ENCODE data around the gene DERL2.

DERL2 gene

DNA sequence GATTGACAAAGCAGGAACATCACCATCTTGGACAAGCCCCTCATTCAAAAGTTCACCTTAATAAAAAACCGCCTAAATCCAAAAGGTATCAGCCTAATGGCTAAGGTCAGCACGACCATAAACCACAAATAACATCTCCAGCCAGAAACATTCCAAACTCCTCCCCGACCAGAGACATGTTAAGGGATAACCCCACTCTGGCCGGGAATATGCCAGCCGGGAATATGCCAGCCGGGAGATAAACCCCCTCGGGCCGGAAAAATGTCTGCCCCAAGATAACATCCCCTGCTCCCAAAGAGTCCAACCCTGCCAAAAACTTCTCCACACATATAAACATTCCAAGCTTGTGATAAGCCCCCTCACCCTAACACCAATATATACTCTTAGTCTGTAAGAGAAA, 18.6 kb downstream of the DERL2 start:
- DNase-seq (ENCODE audit: insufficient read length, low spot score) (no peak), FAIRE-seq (no peak)
- TF ChIP-seq, protein P1, sequence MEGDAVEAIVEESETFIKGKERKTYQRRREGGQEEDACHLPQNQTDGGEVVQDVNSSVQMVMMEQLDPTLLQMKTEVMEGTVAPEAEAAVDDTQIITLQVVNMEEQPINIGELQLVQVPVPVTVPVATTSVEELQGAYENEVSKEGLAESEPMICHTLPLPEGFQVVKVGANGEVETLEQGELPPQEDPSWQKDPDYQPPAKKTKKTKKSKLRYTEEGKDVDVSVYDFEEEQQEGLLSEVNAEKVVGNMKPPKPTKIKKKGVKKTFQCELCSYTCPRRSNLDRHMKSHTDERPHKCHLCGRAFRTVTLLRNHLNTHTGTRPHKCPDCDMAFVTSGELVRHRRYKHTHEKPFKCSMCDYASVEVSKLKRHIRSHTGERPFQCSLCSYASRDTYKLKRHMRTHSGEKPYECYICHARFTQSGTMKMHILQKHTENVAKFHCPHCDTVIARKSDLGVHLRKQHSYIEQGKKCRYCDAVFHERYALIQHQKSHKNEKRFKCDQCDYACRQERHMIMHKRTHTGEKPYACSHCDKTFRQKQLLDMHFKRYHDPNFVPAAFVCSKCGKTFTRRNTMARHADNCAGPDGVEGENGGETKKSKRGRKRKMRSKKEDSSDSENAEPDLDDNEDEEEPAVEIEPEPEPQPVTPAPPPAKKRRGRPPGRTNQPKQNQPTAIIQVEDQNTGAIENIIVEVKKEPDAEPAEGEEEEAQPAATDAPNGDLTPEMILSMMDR (IDR thresholded peaks at IDR 0.05; ENCODE audit: insufficient read depth, missing control alignments): no peak

DNA sequence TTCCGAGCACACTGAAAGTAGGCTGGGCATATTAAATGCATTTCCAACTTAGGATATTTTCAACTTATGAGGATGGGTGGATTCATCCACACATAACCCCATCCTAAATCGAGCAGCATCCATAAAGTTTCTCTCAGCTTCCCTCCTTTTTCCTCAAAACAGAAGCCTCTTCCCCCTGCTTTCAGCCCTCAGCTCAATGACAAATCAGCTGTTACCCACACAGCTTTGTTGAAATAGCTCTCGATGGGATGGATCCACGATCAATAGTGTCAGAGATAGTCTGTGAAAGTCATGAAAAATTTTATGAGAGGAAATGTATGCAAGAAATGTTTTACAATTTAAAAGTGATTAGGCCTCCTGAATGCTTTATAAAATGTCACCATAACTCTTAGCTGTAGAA, 19.7 kb downstream of the DERL2 start:
- FAIRE-seq: no peak
- TF ChIP-seq, protein P1 (IDR thresholded peaks at IDR 0.05; ENCODE audit: insufficient read depth, missing control alignments): no peak
- no peak for DNase-seq (ENCODE audit: insufficient read length, low spot score)

DNA sequence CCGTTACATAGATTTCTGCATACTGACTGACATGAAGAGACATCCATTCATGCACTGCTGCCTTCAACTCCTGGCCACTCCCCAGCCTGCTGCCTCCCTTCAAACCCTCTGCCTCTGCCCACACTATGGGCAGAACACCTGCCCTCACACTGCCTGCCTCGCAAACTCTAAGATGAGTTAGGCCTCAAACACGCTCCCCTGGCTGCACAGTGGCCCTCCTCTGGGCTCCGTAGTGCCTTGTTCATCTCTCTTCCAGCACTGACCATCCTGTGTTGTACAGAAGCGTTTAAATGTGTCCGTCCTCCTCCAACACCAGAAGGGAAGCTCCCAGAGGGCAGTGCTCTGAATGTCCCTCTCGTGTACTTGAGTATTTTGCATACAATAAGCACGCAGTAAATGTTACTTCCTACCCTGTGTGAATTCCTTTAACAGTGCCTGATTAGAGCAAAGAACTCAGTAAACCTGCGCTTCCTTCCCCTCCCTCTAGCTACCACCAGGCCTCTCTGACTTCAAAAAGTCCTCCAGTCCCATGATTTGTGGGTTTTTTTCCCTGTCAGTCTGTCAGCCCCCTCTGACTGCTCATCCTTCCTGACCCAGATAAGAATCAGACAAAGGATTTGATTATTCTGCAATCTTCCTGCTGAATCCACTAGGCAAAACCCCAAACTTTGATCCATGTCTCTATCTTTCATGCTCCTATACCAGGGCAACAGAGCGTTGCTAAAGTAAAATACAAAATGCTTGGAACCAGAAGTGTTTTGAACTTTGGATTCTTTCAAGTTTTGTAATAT, 21.1 kb downstream of the DERL2 start:
- FAIRE-seq (no peak), DNase-seq (ENCODE audit: insufficient read length, low spot score) (no peak)
- TF ChIP-seq, protein P1 (IDR thresholded peaks at IDR 0.05; ENCODE audit: insufficient read depth, missing control alignments): no peak

DNA sequence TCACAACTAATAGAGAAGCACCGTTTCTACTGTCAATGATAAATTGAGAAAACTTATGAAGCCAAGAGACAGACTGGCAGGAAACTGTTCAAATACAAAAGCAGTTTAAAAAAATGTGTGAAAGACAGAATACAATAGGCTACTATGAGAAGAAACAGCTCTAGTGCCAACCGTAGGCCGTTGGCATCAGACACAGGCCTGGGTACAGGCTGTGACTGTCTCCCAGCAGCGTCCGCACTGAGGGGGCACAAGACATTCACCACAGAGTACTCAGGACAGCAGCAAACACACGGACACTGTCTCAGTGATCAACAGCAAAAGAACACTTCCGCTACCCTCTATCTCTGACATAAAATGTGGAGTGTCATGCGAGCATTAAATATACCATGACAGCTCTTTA, 39.2 kb downstream of the DERL2 start:
- no peak for FAIRE-seq
- TF ChIP-seq, protein P1 (IDR thresholded peaks at IDR 0.05; ENCODE audit: insufficient read depth, missing control alignments): no peak
- DNase-seq (ENCODE audit: insufficient read length, low spot score): no peak

DNA sequence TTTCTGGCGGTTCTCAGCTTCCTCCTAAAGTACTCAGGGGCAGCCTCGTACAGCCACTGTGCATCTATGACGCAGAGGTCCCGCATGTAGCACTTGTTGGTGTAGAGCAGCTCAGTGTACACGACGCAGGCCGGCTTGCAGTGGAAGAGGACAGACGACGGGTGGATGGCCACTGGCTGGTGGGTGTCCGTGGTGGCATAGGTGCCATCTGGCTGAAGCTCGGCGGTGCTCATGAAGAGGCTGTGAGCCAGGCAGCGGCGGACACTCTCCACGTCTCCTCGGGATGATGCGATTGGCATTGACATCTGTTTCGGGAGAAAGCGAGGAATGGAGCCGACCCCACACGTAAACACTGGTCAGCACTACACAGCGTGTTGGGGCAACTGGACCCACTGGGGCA, 41.8 kb downstream of the DERL2 start:
- TF ChIP-seq, protein P1 (IDR thresholded peaks at IDR 0.05; ENCODE audit: insufficient read depth, missing control alignments): no peak
- DNase-seq (ENCODE audit: insufficient read length, low spot score) (no peak), FAIRE-seq (no peak)

DNA sequence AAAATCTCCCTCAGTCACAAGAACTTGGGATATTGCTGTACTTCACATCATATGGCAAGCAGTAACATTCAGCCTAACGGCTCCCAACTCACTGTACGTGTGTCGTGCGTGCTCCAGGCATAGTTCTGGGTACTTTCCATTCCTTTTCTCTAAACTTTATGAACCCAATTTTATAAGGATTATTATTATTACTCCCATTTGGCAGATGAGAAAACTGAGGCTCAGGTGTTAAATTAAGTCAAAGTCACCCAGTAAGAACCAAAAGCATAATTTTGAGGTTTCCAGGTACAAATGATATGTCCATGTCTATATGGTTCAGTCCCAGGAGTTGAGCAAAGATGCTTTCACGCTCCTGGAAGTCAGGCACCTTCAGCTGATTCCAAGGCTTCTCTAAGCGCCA, 42.2 kb downstream of the DERL2 start:
- FAIRE-seq (no peak), DNase-seq (ENCODE audit: insufficient read length, low spot score) (no peak)
- TF ChIP-seq, protein P1 (IDR thresholded peaks at IDR 0.05; ENCODE audit: insufficient read depth, missing control alignments): no peak

DNA sequence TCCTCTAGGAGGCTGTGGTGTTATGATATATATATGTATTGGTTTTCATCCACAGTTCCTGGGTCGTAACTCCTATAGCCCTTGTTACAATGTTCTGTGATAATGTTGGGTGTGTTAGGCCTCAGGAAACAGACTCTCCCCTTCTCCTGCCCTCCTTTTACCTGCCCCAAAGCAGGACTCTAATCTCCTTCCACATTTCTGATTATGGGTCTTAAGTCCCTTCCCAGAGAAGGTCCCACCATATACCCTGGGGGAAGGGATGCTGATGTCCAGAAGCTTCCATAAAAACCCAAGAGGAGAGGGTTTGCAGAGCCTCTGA, 46.6 kb downstream of the DERL2 start:
- no peak for DNase-seq (ENCODE audit: insufficient read length, low spot score)
- TF ChIP-seq, protein P1 (IDR thresholded peaks at IDR 0.05; ENCODE audit: insufficient read depth, missing control alignments): no peak
- FAIRE-seq: no peak

All from D721Med (cell line).